Measurements from ENCODE around the gene TTBK1. TPM values are rescaled to one million over a fixed set of nuclear protein-coding genes. Genes with fewer than 3 reads are reported as not detected.
A peak's percentile ranks its signal among the peaks of the same experiment; 100 is the strongest.

The TTBK1 gene
- polyA plus RNA-seq, 3 donors from 2014 or later = not detected

- no peak overlapping the region for H3K27ac Mint-ChIP-seq
- no peak for DNase-seq
- H3K36me3 Mint-ChIP-seq = no peaks in the 10 kb centered on the region
- peaks cover 0 to 16% (median 2%) of the 10 kb centered on the region in 3 donors for H3K27me3 Mint-ChIP-seq (ENCODE audit: low read depth in 3 of 3)
- peaks cover 8 to 11% of the 10 kb centered on the region in 2 donors for H3K4me1 Mint-ChIP-seq
- H3K9me3 Mint-ChIP-seq = no peaks in the 10 kb centered on the region
- H3K4me3 Mint-ChIP-seq = peak overlapping the region in 2 of 5 donors; percentile 10 to 61
Observed at GRCh38 chr6:43307451-43308100, 64.3 kb downstream of the TTBK1 start.

GRCh38 chr6:43308101-43308989, 65.1 kb downstream of the TTBK1 start, which contains the start of gene CRIP3:
TSS of gene CRIP3 (minus strand) at chr6:43308826. CDS start at chr6:43308792, 34 bp downstream.
- Mint-ChIP-seq H3K27me3 (ENCODE audit: low read depth in 3 of 3) (peaks cover 0 to 16% (median 2%) of the 10 kb centered on the region in 3 donors), H3K27ac (peak within 1 kb of the TSS in 1 of 6 donors; percentile 28), H3K9me3 (no peaks in the 10 kb centered on the region), H3K4me1 (peaks cover 8 to 11% of the 10 kb centered on the region in 2 donors), H3K4me3 (peak within 1 kb of the TSS; percentile 64 to 81 (median 74)), H3K36me3 (no peaks in the 10 kb centered on the region)
- peak; percentile 21 to 28 (median 21) for DNase-seq

DNA sequence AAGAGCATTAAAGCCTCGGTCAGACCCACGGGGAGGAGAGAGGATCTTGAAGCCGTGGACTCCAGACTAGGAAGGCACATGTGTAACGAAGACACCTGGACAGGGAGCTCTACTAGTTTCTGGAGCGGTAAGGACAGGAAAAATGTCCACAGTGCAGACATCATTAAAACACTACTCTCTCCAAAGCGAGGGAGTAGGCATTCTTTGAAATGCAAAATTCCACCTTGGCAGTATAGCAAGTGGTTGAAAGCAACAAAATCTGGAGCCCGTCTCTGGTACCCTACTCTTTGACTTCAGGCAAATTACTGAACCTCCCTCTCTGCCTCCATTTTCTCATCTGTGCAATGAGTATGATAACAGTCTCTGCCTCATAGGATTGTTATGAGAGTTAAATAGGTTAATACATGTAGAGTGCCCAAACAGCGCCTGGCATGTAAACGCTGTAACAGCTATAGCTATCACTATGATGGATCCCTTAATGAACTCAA, 65.8 kb downstream of the TTBK1 start:
- Mint-ChIP-seq H3K4me3 (peak overlapping the region; percentile 64 to 81 (median 74)), H3K27ac (peak overlapping the region in 1 of 6 donors; percentile 28), H3K27me3 (ENCODE audit: low read depth in 3 of 3) (peaks cover 0 to 16% (median 2%) of the 10 kb centered on the region in 3 donors), H3K9me3 (no peaks in the 10 kb centered on the region), H3K4me1 (peaks cover 8 to 11% of the 10 kb centered on the region in 2 donors), H3K36me3 (no peaks in the 10 kb centered on the region)
- no peak for DNase-seq

DNA sequence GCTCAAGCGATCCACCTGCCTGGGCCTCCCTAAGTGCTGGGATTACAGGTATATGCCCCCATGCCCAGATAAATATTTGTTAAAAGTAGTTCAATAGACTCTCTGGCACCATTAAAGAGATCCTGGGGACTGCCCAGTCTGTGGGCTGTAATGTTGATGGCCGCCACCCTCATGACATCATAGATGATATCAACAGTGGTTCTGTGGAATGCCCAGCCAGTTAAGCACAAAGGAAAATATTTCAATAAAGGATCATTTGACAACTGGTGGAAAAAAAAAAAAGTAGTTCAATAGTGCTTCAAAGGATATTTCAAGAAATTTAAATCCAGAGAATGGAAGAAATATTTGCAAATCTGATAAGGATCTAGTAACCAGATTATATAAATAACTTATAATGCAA, 66.9 kb downstream of the TTBK1 start:
- no peak overlapping the region for H3K27ac Mint-ChIP-seq
- no peaks in the 10 kb centered on the region for H3K36me3 Mint-ChIP-seq
- peaks cover 8 to 11% of the 10 kb centered on the region in 2 donors for H3K4me1 Mint-ChIP-seq
- H3K27me3 Mint-ChIP-seq (ENCODE audit: low read depth in 3 of 3) = peaks cover 0 to 16% (median 2%) of the 10 kb centered on the region in 3 donors
- no peak for DNase-seq
- no peak overlapping the region for H3K4me3 Mint-ChIP-seq
- H3K9me3 Mint-ChIP-seq = no peaks in the 10 kb centered on the region

- H3K4me3 Mint-ChIP-seq = no peak overlapping the region
Observed at GRCh38 chr6:43310624-43311023, 67.3 kb downstream of the TTBK1 start.

GRCh38 chr6:43311666-43312065, 68.4 kb downstream of the TTBK1 start:
- H3K4me1 Mint-ChIP-seq = peaks cover 8 to 11% of the 10 kb centered on the region in 2 donors
- no peaks in the 10 kb centered on the region for H3K9me3 Mint-ChIP-seq
- H3K27me3 Mint-ChIP-seq (ENCODE audit: low read depth in 3 of 3) = peaks cover 0 to 16% (median 2%) of the 10 kb centered on the region in 3 donors
- no peak for DNase-seq
- peaks cover 0 to 4% (median 4%) of the 10 kb centered on the region in 3 donors for H3K36me3 Mint-ChIP-seq
- no peak overlapping the region for H3K27ac Mint-ChIP-seq
- H3K4me3 Mint-ChIP-seq = no peak overlapping the region

More at GRCh38 chr6:43310624-43311023, 67.3 kb downstream of the TTBK1 start:
- no peaks in the 10 kb centered on the region for H3K36me3 Mint-ChIP-seq
- no peaks in the 10 kb centered on the region for H3K9me3 Mint-ChIP-seq
- no peak for DNase-seq
- peaks cover 8 to 11% of the 10 kb centered on the region in 2 donors for H3K4me1 Mint-ChIP-seq
- no peak overlapping the region for H3K27ac Mint-ChIP-seq
- H3K27me3 Mint-ChIP-seq (ENCODE audit: low read depth in 3 of 3) = peaks cover 0 to 16% (median 2%) of the 10 kb centered on the region in 3 donors

DNA sequence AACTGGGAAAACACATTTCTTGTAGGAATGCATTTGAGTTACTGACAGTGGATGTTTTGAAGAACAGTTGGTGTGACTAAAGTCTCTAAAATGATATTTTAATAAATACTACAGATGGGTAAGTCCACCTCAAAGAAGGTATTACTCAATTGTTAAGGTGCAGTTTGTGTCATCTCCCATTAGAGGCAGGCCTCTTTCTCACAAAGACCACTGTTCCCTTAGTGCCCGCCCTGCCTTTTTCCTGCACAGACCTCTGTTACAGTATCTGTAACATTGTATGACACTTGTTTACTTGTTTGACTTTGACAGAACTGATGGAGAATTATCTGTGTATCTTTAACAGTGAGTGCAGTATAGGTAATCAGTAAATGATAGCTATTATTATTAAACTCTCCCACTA, 70.5 kb downstream of the TTBK1 start:
- DNase-seq = no peak
- no peaks in the 10 kb centered on the region for H3K9me3 Mint-ChIP-seq
- peaks cover 0 to 11% (median 4%) of the 10 kb centered on the region in 3 donors for H3K36me3 Mint-ChIP-seq
- H3K4me3 Mint-ChIP-seq = no peak overlapping the region
- peaks cover 3 to 6% of the 10 kb centered on the region in 2 donors for H3K4me1 Mint-ChIP-seq
- H3K27me3 Mint-ChIP-seq (ENCODE audit: low read depth in 3 of 3) = peaks cover 0 to 11% (median 2%) of the 10 kb centered on the region in 3 donors
- no peak overlapping the region for H3K27ac Mint-ChIP-seq

GRCh38 chr6:43318011-43318410, 74.7 kb downstream of the TTBK1 start:
- H3K9me3 Mint-ChIP-seq = no peaks in the 10 kb centered on the region
- H3K4me1 Mint-ChIP-seq = no peaks in the 10 kb centered on the region
- DNase-seq = no peak
- peaks cover 0 to 2% (median 0%) of the 10 kb centered on the region in 3 donors for H3K27me3 Mint-ChIP-seq (ENCODE audit: low read depth in 3 of 3)
- H3K36me3 Mint-ChIP-seq = peaks cover 0 to 15% (median 4%) of the 10 kb centered on the region in 3 donors
- no peak overlapping the region for H3K27ac Mint-ChIP-seq
- H3K4me3 Mint-ChIP-seq = no peak overlapping the region

DNA sequence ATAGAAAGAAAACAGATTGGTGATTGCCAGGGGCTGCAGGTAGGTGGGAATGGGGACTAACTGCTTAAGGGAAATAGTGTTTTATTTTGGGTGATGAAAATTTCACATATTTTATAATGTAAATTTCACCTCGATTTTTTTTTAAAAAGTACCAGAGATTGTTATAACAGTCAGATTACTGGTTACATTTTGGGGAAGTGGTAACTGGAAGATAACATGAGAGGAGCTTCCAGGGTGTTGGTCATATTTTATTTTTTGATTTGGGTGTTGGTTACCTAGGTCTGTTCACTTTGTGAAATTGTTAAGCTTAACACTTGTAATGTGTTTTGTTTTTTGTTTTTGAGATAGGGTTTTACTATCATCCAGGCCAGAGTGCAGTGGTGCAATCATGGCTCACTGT, 82.6 kb downstream of the TTBK1 start:
- Mint-ChIP-seq H3K4me3 (no peak overlapping the region), H3K27ac (no peak overlapping the region), H3K27me3 (ENCODE audit: low read depth in 3 of 3) (no peaks in the 10 kb centered on the region)

DNA sequence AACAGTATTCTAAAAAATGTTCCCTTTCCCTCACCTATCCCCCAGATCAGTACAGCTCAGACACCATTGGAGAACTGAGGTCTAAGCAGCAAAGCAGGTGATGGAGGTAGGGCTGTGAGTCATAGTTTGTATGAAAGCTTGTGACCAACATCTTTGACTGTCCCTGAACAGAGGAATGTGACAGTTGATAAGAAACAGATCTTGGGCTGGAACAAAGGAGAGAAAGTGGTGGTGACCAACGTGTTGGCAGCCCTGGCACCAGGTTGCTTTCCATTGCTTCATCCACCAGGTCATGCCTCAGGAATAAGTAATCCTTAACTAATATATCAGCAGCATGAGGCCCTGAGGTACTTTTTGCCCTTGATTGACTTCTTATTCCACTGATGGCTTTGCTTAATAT, 85.2 kb downstream of the TTBK1 start:
- peak overlapping the region in 1 of 6 donors; percentile 2 for H3K27ac Mint-ChIP-seq
- no peak for DNase-seq
- peaks cover 14 to 24% (median 16%) of the 10 kb centered on the region in 3 donors for H3K36me3 Mint-ChIP-seq
- H3K4me3 Mint-ChIP-seq = no peak overlapping the region
- no peaks in the 10 kb centered on the region for H3K4me1 Mint-ChIP-seq
- H3K9me3 Mint-ChIP-seq = no peaks in the 10 kb centered on the region
- no peaks in the 10 kb centered on the region for H3K27me3 Mint-ChIP-seq (ENCODE audit: low read depth in 3 of 3)

More for the DNA sequence above, 82.6 kb downstream of the TTBK1 start:
- DNase-seq = no peak
- Mint-ChIP-seq H3K36me3 (peaks cover 10 to 16% (median 12%) of the 10 kb centered on the region in 3 donors), H3K4me1 (no peaks in the 10 kb centered on the region), H3K9me3 (no peaks in the 10 kb centered on the region)

GRCh38 chr6:43331470-43331869, 88.2 kb downstream of the TTBK1 start:
- H3K27me3 Mint-ChIP-seq (ENCODE audit: low read depth in 3 of 3) = no peaks in the 10 kb centered on the region
- H3K4me3 Mint-ChIP-seq = no peak overlapping the region
- H3K4me1 Mint-ChIP-seq = no peaks in the 10 kb centered on the region
- H3K36me3 Mint-ChIP-seq = peaks cover 11 to 20% (median 13%) of the 10 kb centered on the region in 3 donors
- no peaks in the 10 kb centered on the region for H3K9me3 Mint-ChIP-seq
- no peak for DNase-seq
- H3K27ac Mint-ChIP-seq = no peak overlapping the region

DNA sequence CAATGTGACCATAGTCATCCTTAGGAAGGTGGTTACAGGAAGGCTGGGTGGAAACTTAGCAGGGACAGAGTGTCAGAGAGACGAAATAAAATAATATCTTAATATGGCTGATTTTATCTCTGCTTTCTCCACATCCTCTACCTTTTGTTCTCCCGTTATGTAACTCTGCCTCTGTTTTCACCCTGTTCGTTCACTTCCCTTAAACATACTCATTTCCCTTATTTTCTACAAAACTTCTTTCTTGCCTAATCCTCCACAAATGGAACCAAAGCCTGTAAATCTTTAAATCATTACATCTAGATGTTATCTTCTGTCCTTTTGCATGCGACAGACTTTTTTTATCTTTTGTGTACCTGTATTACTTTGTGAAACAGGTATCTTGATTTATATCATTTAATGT, 88.6 kb downstream of the TTBK1 start:
- Mint-ChIP-seq H3K36me3 (peaks cover 15 to 20% (median 16%) of the 10 kb centered on the region in 3 donors), H3K9me3 (no peaks in the 10 kb centered on the region), H3K4me1 (no peaks in the 10 kb centered on the region), H3K4me3 (no peak overlapping the region), H3K27ac (peak overlapping the region in 1 of 6 donors; percentile 23), H3K27me3 (ENCODE audit: low read depth in 3 of 3) (no peaks in the 10 kb centered on the region)
- no peak for DNase-seq

- H3K27me3 Mint-ChIP-seq (ENCODE audit: low read depth in 3 of 3) = no peaks in the 10 kb centered on the region
- H3K27ac Mint-ChIP-seq = peak overlapping the region in 3 of 6 donors; percentile 12 to 52 (median 17)
- DNase-seq = no peak
- no peaks in the 10 kb centered on the region for H3K9me3 Mint-ChIP-seq
- no peak overlapping the region for H3K4me3 Mint-ChIP-seq
- peaks cover 21 to 35% (median 22%) of the 10 kb centered on the region in 3 donors for H3K36me3 Mint-ChIP-seq
- H3K4me1 Mint-ChIP-seq = no peaks in the 10 kb centered on the region
Observed at GRCh38 chr6:43334466-43335095, 91.3 kb downstream of the TTBK1 start.

Data from immature natural killer cell (primary cell).